SJCRH30 (cell line): ENCODE data around the gene EIF3F. TPM values are rescaled to one million over a fixed set of nuclear protein-coding genes. Genes with fewer than 3 reads are reported as not detected.

Source experiments
- DNase-seq, 2 experiments: peaks; one replicate each; pipeline ENCODE4 v3.0.0-alpha.2; 2015 to 2020
- H3K27ac ChIP-seq: fragments of 250-450 bp; sonication (Bioruptor Pico); 2 replicates; pipeline ENCODE4 v1.5.1; 2020; ENCODE audit warnings: mild to moderate bottlenecking, moderate library complexity
- H3K27me3 ChIP-seq: fragments of 250-450 bp; sonication (Bioruptor Pico); 2 replicates; pipeline ENCODE4 v1.5.1; 2020; ENCODE audit warnings: mild to moderate bottlenecking, moderate library complexity
- H3K36me3 ChIP-seq: fragments of 250-450 bp; sonication (Bioruptor Pico); 2 replicates; pipeline ENCODE4 v1.5.1; 2020; ENCODE audit warnings: mild to moderate bottlenecking, moderate library complexity
- H3K4me1 ChIP-seq: fragments of 250-450 bp; sonication (Bioruptor Pico); 2 replicates; pipeline ENCODE4 v1.5.1; 2020; ENCODE audit warnings: mild to moderate bottlenecking, moderate library complexity
- H3K4me3 ChIP-seq: fragments of 250-450 bp; sonication (Bioruptor Pico); 2 replicates; pipeline ENCODE4 v1.5.1; 2020; ENCODE audit warnings: mild to moderate bottlenecking, moderate library complexity
- H3K9me3 ChIP-seq: fragments of 250-450 bp; sonication (Bioruptor Pico); replicated peaks from 2 replicates; pipeline ENCODE4 v1.5.1; 2020; ENCODE audit warnings: mild to moderate bottlenecking, moderate library complexity
- total RNA-seq: library from RNA; depleted of rRNA; stranded (reverse); fragments of >200 nt; shearing (Covaris generic); gene quantifications from 2 replicates; pipeline ENCODE4 v1.2.3, GENCODE V29; 2014

Gene EIF3F
- total RNA-seq, 1 experiment from 2014 or later = 370 TPM

DNA sequence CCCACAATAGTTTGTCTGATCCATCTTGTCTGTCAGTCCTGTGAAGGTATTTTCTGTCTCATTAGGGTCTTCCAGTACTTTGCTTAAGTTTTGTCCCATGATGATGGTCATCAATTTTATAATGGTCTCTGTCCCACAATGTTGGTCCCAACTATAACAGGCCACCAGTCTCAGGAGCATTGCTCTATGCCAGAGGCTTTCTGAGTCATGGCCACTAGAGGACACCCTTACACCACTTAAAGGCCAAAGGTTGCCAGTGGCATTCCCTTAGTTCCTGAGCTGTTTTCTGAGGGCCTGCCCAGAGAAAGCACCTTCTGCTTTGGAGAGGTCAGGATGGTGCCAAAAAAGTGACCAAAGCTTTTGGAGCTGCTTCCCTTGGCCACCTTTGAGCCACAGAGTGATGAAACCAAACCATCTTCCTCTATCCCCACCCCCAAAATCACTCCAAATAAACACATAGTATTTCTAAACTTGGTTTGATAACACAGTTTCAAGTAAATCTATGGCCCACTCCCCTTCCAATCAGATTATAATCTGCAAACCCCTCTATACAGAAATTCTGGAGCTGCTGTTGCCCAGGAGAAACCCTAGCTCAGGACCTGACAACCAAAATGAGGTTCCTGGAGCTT is 19.3 kb downstream of the EIF3F start:
- no peaks in the 10 kb centered on the region for H3K27me3 ChIP-seq
- peak; percentile 61 to 84 for DNase-seq
- no peaks in the 10 kb centered on the region for H3K9me3 ChIP-seq
- H3K36me3 ChIP-seq = no peaks in the 10 kb centered on the region
- no peaks in the 10 kb centered on the region for H3K4me1 ChIP-seq
- no peak overlapping the region for H3K4me3 ChIP-seq
- H3K27ac ChIP-seq = no peak overlapping the region

GRCh38 chr11:8008212-8008611 is 21.1 kb downstream of the EIF3F start:
- no peak overlapping the region for H3K4me3 ChIP-seq
- no peaks in the 10 kb centered on the region for H3K9me3 ChIP-seq
- no peak overlapping the region for H3K27ac ChIP-seq
- DNase-seq = no peak
- H3K27me3 ChIP-seq = no peaks in the 10 kb centered on the region
- H3K4me1 ChIP-seq = no peaks in the 10 kb centered on the region
- no peaks in the 10 kb centered on the region for H3K36me3 ChIP-seq

GRCh38 chr11:8009856-8010255 is 22.7 kb downstream of the EIF3F start:
- no peak overlapping the region for H3K4me3 ChIP-seq
- no peaks in the 10 kb centered on the region for H3K36me3 ChIP-seq
- H3K9me3 ChIP-seq = no peaks in the 10 kb centered on the region
- no peaks in the 10 kb centered on the region for H3K27me3 ChIP-seq
- H3K27ac ChIP-seq = no peak overlapping the region
- no peak for DNase-seq
- no peaks in the 10 kb centered on the region for H3K4me1 ChIP-seq

GRCh38 chr11:8011371-8011770 is 24.2 kb downstream of the EIF3F start:
- no peak overlapping the region for H3K4me3 ChIP-seq
- H3K27ac ChIP-seq = no peak overlapping the region
- H3K27me3 ChIP-seq = no peaks in the 10 kb centered on the region; the same call in 1 of the 2 replicates
- no peaks in the 10 kb centered on the region for H3K9me3 ChIP-seq
- no peaks in the 10 kb centered on the region for H3K4me1 ChIP-seq
- no peak for DNase-seq
- H3K36me3 ChIP-seq = no peaks in the 10 kb centered on the region

GRCh38 chr11:8011981-8012444 is 24.9 kb downstream of the EIF3F start:
- H3K9me3 ChIP-seq = no peaks in the 10 kb centered on the region
- peak in 1 of 2 experiments; percentile 28 for DNase-seq
- H3K4me3 ChIP-seq = no peak overlapping the region
- no peak overlapping the region for H3K27ac ChIP-seq
- no peaks in the 10 kb centered on the region for H3K4me1 ChIP-seq
- no peaks in the 10 kb centered on the region for H3K36me3 ChIP-seq
- H3K27me3 ChIP-seq = no peaks in the 10 kb centered on the region; the same call in 1 of the 2 replicates

DNA sequence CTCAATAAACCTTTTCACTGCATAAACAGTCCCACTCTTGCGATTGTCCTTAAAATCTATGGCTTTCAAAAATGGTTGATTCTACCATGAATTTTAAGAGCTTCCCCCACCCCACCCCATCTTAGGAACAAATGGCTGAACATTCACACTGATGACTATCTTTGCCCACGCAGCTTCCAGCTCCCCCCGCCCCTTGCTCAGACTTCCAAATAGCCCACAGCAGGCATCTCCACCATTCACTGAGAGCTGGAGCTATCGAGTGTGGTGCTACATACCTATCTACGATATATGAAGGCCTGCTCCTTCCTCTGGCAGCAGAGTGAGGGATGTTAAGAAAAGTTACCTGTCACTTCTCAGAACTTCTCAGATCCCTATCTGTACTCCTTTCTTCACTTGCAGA is 26.7 kb downstream of the EIF3F start:
- DNase-seq = no peak
- H3K36me3 ChIP-seq = no peaks in the 10 kb centered on the region

GRCh38 chr11:8015753-8016239 is 28.7 kb downstream of the EIF3F start:
- H3K4me3 ChIP-seq = no peak overlapping the region
- H3K27ac ChIP-seq = no peak overlapping the region
- DNase-seq = no peak
- no peaks in the 10 kb centered on the region for H3K36me3 ChIP-seq
- no peaks in the 10 kb centered on the region for H3K4me1 ChIP-seq
- no peaks in the 10 kb centered on the region for H3K9me3 ChIP-seq
- peaks cover 8% of the 10 kb centered on the region; the same call in 1 of the 2 replicates for H3K27me3 ChIP-seq

More for the DNA sequence above, 26.7 kb downstream of the EIF3F start:
- H3K27me3 ChIP-seq = no peaks in the 10 kb centered on the region; the same call in 1 of the 2 replicates
- H3K9me3 ChIP-seq = no peaks in the 10 kb centered on the region
- no peak overlapping the region for H3K27ac ChIP-seq
- no peak overlapping the region for H3K4me3 ChIP-seq
- no peaks in the 10 kb centered on the region for H3K4me1 ChIP-seq

- Histone ChIP-seq H3K9me3 (no peaks in the 10 kb centered on the region), H3K36me3 (no peaks in the 10 kb centered on the region), H3K4me3 (no peak overlapping the region), H3K27me3 (peaks cover 8% of the 10 kb centered on the region; the same call in 1 of the 2 replicates), H3K27ac (no peak overlapping the region), H3K4me1 (no peaks in the 10 kb centered on the region)
- DNase-seq = no peak
Measured at GRCh38 chr11:8016440-8016839, 29.3 kb downstream of the EIF3F start.

DNA sequence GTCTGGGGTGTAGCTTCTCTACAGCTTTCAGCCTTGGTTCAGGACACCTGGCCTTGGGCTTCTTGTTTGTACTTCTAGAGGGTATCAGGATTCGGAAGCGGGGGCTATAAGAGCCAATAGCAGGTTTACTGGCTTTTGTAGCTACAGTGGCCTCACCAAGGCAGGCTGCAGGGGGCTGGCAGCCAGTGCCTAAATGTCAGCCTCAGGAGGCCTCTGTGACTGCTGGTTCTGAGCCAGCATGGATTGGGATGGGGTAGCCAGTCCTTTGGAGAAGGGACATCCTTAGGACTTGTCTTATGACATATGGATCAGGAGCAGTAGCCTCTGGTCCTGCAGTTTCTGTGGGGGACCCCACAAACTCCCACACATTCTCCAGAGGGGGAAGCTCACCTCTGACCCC is 29.9 kb downstream of the EIF3F start:
- H3K36me3 ChIP-seq = no peaks in the 10 kb centered on the region
- no peak overlapping the region for H3K4me3 ChIP-seq
- no peaks in the 10 kb centered on the region for H3K9me3 ChIP-seq
- peaks cover 8% of the 10 kb centered on the region; the same call in 1 of the 2 replicates for H3K27me3 ChIP-seq
- no peaks in the 10 kb centered on the region for H3K4me1 ChIP-seq
- no peak for DNase-seq
- no peak overlapping the region for H3K27ac ChIP-seq

DNA sequence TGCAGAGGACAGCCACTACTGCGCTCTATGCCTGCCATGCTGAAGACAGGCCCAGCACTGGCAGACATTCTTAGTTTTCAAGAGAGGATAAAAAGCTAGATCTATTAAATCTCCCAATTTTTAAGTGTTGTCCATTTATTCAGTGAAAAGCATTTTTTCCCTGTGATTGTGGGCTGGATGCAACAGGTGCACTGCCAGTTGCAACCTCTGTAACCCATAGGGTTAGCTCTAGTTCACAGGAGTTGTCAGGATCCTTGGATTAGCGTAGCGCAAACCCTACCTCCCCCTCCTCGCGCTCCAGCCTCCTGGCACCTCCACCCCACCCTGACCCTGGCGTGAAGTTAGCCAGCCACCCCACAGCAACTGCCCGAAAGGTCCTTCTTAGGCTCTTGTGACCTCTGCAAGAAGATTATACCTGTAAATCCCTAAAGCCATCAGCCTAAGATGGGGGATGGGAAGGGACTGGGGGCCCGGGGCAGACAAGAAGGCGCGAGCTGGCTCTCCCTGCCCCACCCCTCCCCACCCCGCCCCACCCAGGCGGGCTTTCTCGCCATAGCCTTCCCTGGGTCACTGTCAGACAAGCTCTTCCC is 30.9 kb downstream of the EIF3F start:
- Histone ChIP-seq H3K4me1 (no peaks in the 10 kb centered on the region), H3K4me3 (peak overlapping the region; percentile 60; the same call in 1 of the 2 replicates), H3K27me3 (peaks cover 8% of the 10 kb centered on the region; the same call in 1 of the 2 replicates), H3K9me3 (no peaks in the 10 kb centered on the region), H3K36me3 (no peaks in the 10 kb centered on the region), H3K27ac (no peak overlapping the region)
- no peak for DNase-seq

GRCh38 chr11:8018484-8019313 is 31.6 kb downstream of the EIF3F start:
- peaks cover 8% of the 10 kb centered on the region; the same call in 1 of the 2 replicates for H3K27me3 ChIP-seq
- peak overlapping the region; percentile 60 for H3K4me3 ChIP-seq
- no peaks in the 10 kb centered on the region for H3K9me3 ChIP-seq
- no peak overlapping the region for H3K27ac ChIP-seq
- H3K36me3 ChIP-seq = no peaks in the 10 kb centered on the region
- H3K4me1 ChIP-seq = no peaks in the 10 kb centered on the region
- DNase-seq = peak; percentile 61 to 66

DNA sequence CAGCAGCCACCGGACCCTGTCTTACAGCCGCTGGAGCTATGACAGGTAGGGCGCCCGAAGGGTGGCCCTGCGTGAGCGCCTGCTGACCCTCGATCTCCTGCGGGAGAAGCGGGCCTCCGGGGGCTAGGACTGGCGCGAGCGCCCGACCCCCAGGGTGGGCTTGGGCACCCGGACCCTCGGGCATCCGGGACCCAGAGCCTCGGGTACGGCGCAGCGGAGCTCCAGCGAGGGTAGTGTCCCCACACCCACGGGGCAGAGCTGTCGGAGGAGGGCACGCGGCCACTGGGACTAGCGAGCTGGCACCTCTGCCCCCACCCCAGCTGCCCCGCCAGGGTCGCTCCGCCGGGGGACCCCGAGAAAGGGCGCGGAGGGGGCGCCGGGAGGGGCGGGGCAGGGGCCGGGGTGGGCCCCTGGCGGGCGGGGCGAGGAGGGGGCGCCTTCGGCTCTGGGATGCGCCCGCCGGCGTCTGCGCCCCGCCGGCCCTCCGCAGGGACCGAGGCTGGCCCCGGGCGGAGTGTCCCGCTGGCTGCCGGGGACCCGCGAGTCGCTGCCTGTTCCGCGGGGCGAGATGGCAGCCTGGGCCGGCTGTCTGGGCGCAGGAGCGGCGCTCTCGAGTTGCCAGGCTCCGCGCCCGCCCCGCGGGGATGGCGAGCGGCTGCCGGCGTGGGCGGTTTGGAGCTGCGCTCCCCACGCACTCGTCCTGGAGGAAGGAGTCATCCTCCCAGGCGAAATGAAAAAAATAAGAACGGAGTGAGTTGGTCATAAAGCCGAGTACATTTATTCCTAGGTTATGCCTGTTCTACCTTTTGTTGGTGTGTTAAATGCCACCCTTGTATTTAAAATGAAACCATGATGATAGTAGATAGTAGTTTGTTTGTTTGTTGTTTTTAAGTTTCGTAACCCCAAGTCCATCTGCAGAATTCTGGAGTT is 32.4 kb downstream of the EIF3F start:
- no peak for DNase-seq
- H3K27me3 ChIP-seq = peaks cover 8% of the 10 kb centered on the region; the same call in 1 of the 2 replicates
- peak overlapping the region; percentile 60 for H3K4me3 ChIP-seq
- no peaks in the 10 kb centered on the region for H3K9me3 ChIP-seq
- H3K36me3 ChIP-seq = no peaks in the 10 kb centered on the region
- H3K27ac ChIP-seq = no peak overlapping the region
- no peaks in the 10 kb centered on the region for H3K4me1 ChIP-seq

- DNase-seq = no peak
- Histone ChIP-seq H3K27ac (no peak overlapping the region), H3K9me3 (no peaks in the 10 kb centered on the region), H3K4me3 (no peak overlapping the region), H3K27me3 (peaks cover 8% of the 10 kb centered on the region; the same call in 1 of the 2 replicates), H3K36me3 (no peaks in the 10 kb centered on the region), H3K4me1 (peaks cover under 1% of the 10 kb centered on the region)
Measured at GRCh38 chr11:8020244-8020597, 33.1 kb downstream of the EIF3F start.

DNA sequence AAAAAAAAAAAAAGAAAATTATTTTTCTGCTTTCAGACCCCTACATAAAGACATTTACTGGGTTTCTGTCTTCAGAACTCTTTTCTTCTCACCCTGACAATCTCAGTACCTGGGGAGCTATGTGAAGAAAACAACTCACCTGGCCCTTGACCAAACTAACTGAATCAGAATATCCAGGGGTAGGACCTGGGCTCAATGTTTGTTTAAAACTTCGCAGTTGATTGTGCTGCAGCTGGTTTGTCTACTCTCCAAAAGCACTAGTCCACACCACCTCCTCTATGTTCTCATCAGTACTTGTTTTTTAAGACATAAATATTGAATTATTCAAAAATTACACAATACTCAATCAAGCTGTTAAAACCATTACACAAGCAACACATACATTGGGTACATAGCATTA is 34.8 kb downstream of the EIF3F start:
- Histone ChIP-seq H3K4me1 (peaks cover 13% of the 10 kb centered on the region), H3K27ac (no peak overlapping the region), H3K9me3 (no peaks in the 10 kb centered on the region; the same call in 1 of the 2 replicates), H3K36me3 (no peaks in the 10 kb centered on the region), H3K27me3 (peaks cover 8% of the 10 kb centered on the region; the same call in 1 of the 2 replicates), H3K4me3 (no peak overlapping the region)
- no peak for DNase-seq
